ENCODE data around the gene PDZRN3. TPM values are rescaled to one million over a fixed set of nuclear protein-coding genes. Genes with fewer than 3 reads are reported as not detected.

Gene PDZRN3
- polyA plus RNA-seq, 2 of the 4 experiments (the other 2 are of a cell fraction) = not detected

- Histone ChIP-seq H3K27ac (no peak overlapping the region), H3K9me3 (no peaks in the 10 kb centered on the region), H3K4me3 (no peak overlapping the region), H3K4me2 (no peak overlapping the region), H3K4me1 (no peaks in the 10 kb centered on the region)
- FAIRE-seq (no peak), ATAC-seq (no peak), DNase-seq (ENCODE audit: low read depth in 1 of 2, low spot score in 1 of 2) (no peak)
- CTCF ChIA-PET = interaction anchor here (0.7 to 4.0 kb wide), 4 partner anchors 9 to 396 kb away, joined by 3 to 77 read pairs (median 4); no protein-coding TSS in a partner anchor
- POLR2A ChIA-PET = no interaction called here
- WGBS (ENCODE audit: missing lambda C conversion rate) = 7% methylated on average over 1 of the region's 1 CpG
- TF ChIP-seq ZFP36 (IDR thresholded peaks at IDR 0.05; ENCODE audit: borderline replicate concordance, partially characterized antibody) (no peak), TP53 (CRISPR knock-in tag; IDR thresholded peaks at IDR 0.05) (no peak), POLR2A (IDR thresholded peaks at IDR 0.05; ENCODE audit: low read length) (no peak), EP300 (IDR thresholded peaks at IDR 0.05) (no peak), CBX2 (IDR thresholded peaks at IDR 0.05; ENCODE audit: borderline replicate concordance, low read depth) (no peak), MAZ (IDR thresholded peaks at IDR 0.05; ENCODE audit: borderline replicate concordance, low read depth, low read length) (no peak), EHMT2 (IDR thresholded peaks at IDR 0.05; ENCODE audit: low read depth) (no peak), FOSB (CRISPR knock-in tag; IDR thresholded peaks at IDR 0.05) (no peak), RNF2 (IDR thresholded peaks at IDR 0.05; ENCODE audit: borderline replicate concordance, low read depth) (no peak)
These were observed 124.4 kb downstream of the PDZRN3 start for GRCh38 chr3:73500321-73500720.

- WGBS (ENCODE audit: missing lambda C conversion rate) = 31% methylated on average over 3 of the region's 3 CpGs
- CTCF ChIA-PET = interaction anchor here (0.9 to 4.0 kb wide), 3 partner anchors 8 to 396 kb away, joined by 3 to 77 read pairs (median 12); no protein-coding TSS in a partner anchor
These were observed 125.0 kb downstream of the PDZRN3 start for GRCh38 chr3:73499787-73500186.

GRCh38 chr3:73498764-73499622, 125.7 kb downstream of the PDZRN3 start:
- no peak for FAIRE-seq
- Histone ChIP-seq H3K9me3 (no peaks in the 10 kb centered on the region), H3K4me1 (no peaks in the 10 kb centered on the region), H3K4me3 (no peak overlapping the region), H3K27ac (no peak overlapping the region), H3K4me2 (no peak overlapping the region)
- CTCF ChIA-PET = interaction anchor here (2.9 kb wide), 1 partner anchor 9 kb away, joined by 12 read pairs; no protein-coding TSS in a partner anchor
- TF ChIP-seq ZC3H11A (IDR thresholded peaks at IDR 0.05) (no peak), CHD4 (IDR thresholded peaks at IDR 0.05; ENCODE audit: borderline replicate concordance) (no peak), CTCF (IDR thresholded peaks at IDR 0.05) (no peak), POLR2A (IDR thresholded peaks at IDR 0.05; ENCODE audit: low read length) (no peak), PHF8 (IDR thresholded peaks at IDR 0.05; ENCODE audit: borderline replicate concordance, low read depth) (no peak), POLR2AphosphoS2 (conservative IDR thresholded peaks at IDR 0.05; ENCODE audit: low read length) (no peak), HEYL (CRISPR knock-in tag; IDR thresholded peaks at IDR 0.05) (no peak), BHLHE40 (IDR thresholded peaks at IDR 0.05; ENCODE audit: low read depth, low read length) (no peak), RARB (CRISPR knock-in tag; IDR thresholded peaks at IDR 0.05) (no peak), RNF2 (IDR thresholded peaks at IDR 0.05; ENCODE audit: borderline replicate concordance, low read depth) (no peak), MYC (IDR thresholded peaks at IDR 0.05; ENCODE audit: borderline replicate concordance, low read length) (no peak), RCOR1 (IDR thresholded peaks at IDR 0.05; ENCODE audit: low read depth, low read length) (no peak), KDM1A (IDR thresholded peaks at IDR 0.05; ENCODE audit: low read depth) (no peak)
- 40% methylated on average over 21 of the region's 23 CpGs for WGBS (ENCODE audit: missing lambda C conversion rate)
- no peak for DNase-seq (ENCODE audit: low read depth in 1 of 2, low spot score in 1 of 2)
- ATAC-seq = no peak
- POLR2A ChIA-PET = no interaction called here

More at GRCh38 chr3:73499787-73500186, 125.0 kb downstream of the PDZRN3 start:
- H3K4me2 ChIP-seq = no peak overlapping the region
- TF ChIP-seq CBX8 (IDR thresholded peaks at IDR 0.05) = no peak
- no peaks in the 10 kb centered on the region for H3K9me3 ChIP-seq
- POLR2A ChIA-PET = no interaction called here
- DNase-seq (ENCODE audit: low read depth in 1 of 2, low spot score in 1 of 2) (no peak), ATAC-seq (no peak), FAIRE-seq (no peak)
- no peak overlapping the region for H3K27ac ChIP-seq
- no peak overlapping the region for H3K4me3 ChIP-seq
- no peaks in the 10 kb centered on the region for H3K4me1 ChIP-seq
